NOMO-1 treated with DMSO at 0.1 percent for 48 hours (cell line): Measurements from ENCODE around the gene GAREM1.

ENCODE experiments used
- DNase-seq: peaks from one replicate; lab custom pipeline; 2025; ENCODE audit not compliant: unreplicated experiment; lab: John Stamatoyannopoulos, UW

Gene GAREM1

DNA sequence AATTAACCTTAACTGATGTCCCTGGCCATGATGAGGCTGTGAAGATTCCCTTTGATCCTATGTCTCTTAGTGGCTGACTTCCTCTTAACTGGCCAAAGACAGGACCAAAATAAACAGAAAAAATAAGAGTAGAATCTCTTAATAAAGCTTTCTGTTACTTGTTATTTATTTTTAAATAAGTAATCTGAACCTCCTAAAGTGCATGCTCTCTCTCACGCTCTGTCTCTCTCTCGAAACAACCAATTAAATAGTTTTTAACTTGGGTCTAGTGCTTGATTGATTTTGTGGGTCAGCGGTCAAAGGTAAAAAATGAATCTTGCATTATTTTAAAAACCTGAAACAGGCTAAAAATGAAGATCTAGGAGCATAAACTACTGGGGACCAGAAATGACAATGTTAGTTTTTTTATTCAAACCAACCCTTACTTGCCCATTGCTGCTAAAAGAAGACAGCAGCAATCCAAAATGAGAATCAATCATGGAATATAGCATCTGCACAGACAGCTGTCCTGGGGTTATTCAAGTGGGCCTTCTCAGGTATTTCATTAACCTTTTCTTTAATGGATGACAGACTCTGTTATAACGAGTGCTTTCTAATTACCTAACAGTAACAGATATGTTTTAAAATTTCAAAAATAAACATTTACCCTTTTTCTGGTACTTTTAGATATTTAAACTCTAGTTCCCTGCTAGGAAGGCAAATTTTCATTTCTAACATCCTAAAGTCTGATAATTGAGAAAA lies 11.2 kb downstream of the GAREM1 start:
- no peak for DNase-seq

GRCh38 chr18:32455361-32455760 lies 15.3 kb downstream of the GAREM1 start:
- no peak for DNase-seq

DNA sequence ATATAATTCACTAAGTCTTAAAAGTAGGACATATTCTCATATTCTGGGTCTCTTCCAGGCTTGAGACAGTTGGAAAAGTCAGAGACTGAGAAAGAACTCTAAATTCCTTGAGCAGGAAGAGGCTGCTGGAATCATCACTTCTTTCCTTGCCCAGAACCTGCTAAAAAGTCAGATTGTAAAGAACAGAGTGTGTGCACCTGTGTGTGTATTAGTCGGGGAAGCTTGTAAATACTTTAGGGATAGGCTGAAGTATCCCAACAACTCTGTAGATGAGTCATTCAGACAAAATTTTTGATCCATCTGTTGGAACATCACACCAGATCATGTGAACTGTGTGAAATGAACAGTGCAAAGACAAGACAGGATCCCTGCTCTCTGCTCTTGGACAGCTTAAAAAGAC lies 16.1 kb downstream of the GAREM1 start:
- DNase-seq, result no peak

GRCh38 chr18:32450874-32451273 lies 19.8 kb downstream of the GAREM1 start:
- DNase-seq, result no peak

DNA sequence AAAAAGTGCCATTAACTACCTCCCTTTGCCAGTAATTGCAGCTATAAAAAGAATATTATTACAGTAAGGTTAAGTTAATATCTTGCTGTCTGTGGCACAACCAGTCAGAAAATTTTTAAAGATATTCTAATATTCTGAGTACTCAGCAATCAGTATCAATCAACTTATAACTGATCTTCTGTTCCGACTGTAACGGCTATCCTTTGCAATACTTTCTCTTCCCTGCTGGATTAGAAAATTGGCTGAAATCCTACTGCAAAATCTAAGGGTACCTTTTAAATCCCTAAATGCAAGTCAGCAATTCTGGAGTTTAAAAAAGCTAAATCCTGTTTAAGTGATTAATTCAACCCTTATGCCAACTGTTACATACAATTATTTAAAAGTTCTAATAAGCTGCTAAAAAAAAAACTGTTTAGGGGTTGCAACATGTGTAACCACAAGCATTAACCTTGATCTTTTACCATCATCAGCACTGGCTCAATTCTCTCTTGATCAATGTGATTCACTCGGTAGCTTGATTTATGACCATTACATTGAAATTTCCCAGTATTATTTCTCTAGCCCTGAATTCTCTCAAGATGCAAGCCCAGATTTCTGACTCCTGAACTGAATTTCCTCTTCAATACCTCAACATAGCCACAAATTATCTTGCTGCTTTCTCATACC lies 20.5 kb downstream of the GAREM1 start:
- peak; percentile 29 for DNase-seq

- DNase-seq, result no peak
Measured at GRCh38 chr18:32446780-32447179, 23.9 kb downstream of the GAREM1 start.

- DNase-seq, result no peak
Measured at GRCh38 chr18:32445846-32446245, 24.8 kb downstream of the GAREM1 start.

DNA sequence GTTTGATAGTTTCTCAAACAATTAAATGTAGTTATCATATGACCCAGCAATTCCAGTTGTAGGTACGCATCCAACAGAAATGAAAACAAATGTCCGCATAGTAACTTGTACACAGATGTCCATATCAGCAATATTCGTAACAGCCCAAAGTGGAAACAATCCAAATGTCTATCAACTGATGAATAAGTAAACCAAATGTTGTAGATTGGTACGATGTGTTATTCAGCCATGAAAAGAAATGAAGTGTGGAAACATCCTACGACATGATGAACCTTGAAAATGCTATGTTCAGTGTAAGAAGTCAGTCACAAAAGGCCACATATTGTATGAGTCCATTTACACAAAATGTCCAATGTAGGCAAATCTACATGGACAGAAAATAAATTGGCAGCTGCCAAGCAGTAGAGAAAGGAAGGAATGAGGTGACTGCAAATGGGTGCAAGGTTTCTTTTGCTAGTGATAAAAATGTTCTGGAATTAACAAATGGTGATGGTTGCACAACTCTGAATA lies 26.9 kb downstream of the GAREM1 start:
- no peak for DNase-seq

DNA sequence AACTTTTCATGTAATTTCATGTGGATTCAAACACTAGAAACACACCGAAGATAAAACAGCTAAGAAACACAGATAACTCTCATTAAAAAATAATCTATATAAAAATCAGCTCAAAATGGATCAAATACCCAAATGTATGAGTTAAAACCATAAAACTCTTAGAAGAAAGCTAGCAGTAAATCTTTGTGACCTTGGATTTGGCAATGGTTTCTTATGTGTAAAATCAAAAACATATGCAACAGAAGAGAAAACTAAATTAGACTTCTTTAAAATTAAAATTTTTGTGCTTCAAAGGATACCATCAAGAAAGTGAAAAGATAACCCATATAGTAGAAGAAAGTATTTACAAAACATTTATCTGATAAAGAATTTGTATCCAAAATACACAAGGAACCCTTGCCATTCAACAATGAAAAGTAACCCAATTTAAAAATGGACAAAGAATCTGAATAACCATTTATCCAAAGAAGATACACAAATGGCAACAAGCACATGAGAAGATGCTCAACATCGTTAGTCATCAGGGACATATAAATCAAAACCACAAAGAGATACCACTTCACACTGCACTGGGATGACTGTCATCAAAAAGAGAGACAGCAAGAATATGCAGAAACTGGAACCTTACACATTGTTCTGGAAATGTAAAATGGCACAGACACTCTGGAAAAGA lies 27.5 kb downstream of the GAREM1 start:
- no peak for DNase-seq

GRCh38 chr18:32442575-32442974 lies 28.1 kb downstream of the GAREM1 start:
- no peak for DNase-seq

- no peak for DNase-seq
Measured at GRCh38 chr18:32441533-32441932, 29.1 kb downstream of the GAREM1 start.

DNA sequence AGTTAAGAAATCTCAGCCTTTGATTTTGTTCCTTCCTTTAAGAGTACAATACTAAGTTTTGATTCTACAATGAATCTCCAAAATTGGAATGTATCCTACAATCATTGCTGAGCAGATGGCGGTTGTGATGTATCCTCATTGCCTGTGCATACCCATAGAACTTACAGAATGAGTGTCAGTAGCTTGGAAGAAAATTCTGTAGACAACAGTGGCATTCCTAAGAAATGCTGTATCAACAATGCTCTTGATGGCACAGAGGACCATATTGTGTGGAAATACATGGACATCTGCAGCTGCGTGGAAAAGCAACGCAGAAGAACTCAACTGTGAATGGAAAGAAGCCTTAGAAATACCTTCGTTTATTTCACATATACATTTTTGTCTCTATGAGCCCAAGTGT lies 30.2 kb downstream of the GAREM1 start:
- DNase-seq, result no peak

GRCh38 chr18:32439802-32440201 lies 30.9 kb downstream of the GAREM1 start:
- no peak for DNase-seq

DNA sequence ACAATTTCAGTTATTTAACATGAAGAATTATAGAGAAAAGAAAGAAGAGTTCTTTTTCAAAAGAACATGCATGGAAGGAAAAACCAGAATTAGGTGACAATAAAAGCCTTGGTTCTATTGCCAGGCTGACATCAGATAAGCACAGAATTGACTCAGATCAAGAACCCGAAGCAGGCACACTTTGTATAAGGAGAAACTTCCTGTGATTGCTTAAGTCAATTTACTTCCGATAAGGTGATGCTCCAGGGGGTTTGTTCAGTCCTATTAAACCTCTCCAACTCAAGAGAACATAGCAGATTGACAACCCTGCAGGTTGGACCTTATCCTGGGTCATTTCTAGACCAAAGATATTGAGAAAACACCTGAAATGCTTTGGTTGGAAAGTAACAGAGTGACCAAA lies 31.4 kb downstream of the GAREM1 start:
- no peak for DNase-seq

- no peak for DNase-seq
Measured at GRCh38 chr18:32438173-32438572, 32.5 kb downstream of the GAREM1 start.

- no peak for DNase-seq
Measured at GRCh38 chr18:32437100-32437834, 33.4 kb downstream of the GAREM1 start.

DNA sequence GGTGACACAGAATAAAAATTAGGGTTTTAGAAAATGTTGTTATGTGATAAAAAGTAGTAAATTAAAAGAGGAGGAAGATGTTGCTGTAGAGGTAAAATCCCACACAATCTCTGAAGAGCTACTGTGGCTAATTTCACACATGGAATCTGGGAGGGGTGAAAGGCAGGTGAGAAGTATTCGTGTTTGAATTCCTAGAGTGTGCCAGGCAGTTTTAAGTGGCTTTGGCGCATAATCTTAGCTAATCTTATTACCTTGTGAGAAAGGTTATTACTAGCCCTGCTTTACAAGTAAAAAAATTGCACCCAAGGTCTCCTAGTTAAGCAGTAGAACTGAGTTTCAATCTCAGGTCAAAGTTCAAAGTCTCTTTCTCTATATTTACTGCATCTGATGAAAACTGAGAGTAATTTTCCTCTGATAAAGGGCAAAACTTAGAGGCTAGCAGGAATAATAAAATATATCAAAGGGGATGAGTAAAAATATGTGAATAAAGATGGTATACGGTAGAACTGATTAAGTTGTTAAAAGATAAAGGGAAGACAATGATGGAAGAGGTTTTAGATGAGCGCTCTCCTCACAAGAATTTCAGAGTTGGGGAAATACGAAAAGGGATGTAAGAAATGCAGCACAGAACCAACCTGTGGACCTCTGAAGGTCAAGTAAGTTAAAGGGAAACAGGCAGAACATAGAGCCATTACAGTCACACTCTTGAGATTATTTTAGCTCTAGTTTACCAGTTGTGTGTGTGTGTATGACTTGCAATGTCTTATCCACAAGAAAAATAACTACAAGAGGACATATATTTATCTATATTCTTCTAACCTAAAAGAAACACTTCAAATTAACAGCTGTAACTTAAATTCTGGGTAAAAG lies 34.8 kb downstream of the GAREM1 start:
- DNase-seq, result no peak

GRCh38 chr18:32431753-32432152 lies 38.9 kb downstream of the GAREM1 start:
- DNase-seq, result no peak

- no peak for DNase-seq
Measured at GRCh38 chr18:32429402-32429801, 41.3 kb downstream of the GAREM1 start.
